ENCODE data around the gene UNC80.

The UNC80 gene

GRCh38 chr2:209806318-209806717 lies 34.7 kb downstream of the UNC80 start:
- H3K4me3 ChIP-seq (ENCODE audit: low read depth, low read length): no peak overlapping the region
- TF ChIP-seq, protein P1, sequence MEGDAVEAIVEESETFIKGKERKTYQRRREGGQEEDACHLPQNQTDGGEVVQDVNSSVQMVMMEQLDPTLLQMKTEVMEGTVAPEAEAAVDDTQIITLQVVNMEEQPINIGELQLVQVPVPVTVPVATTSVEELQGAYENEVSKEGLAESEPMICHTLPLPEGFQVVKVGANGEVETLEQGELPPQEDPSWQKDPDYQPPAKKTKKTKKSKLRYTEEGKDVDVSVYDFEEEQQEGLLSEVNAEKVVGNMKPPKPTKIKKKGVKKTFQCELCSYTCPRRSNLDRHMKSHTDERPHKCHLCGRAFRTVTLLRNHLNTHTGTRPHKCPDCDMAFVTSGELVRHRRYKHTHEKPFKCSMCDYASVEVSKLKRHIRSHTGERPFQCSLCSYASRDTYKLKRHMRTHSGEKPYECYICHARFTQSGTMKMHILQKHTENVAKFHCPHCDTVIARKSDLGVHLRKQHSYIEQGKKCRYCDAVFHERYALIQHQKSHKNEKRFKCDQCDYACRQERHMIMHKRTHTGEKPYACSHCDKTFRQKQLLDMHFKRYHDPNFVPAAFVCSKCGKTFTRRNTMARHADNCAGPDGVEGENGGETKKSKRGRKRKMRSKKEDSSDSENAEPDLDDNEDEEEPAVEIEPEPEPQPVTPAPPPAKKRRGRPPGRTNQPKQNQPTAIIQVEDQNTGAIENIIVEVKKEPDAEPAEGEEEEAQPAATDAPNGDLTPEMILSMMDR (IDR thresholded peaks at IDR 0.05; ENCODE audit: insufficient read depth, low read depth, low read length, missing control alignments): no peak
- DNase-seq (ENCODE audit: low read depth): no peak

- TF ChIP-seq, protein P1 (IDR thresholded peaks at IDR 0.05; ENCODE audit: insufficient read depth, low read depth, low read length, missing control alignments): no peak
- H3K4me3 ChIP-seq (ENCODE audit: low read depth, low read length): no peak overlapping the region
- no peak for DNase-seq (ENCODE audit: low read depth)
Measured at GRCh38 chr2:209808521-209808920, 36.9 kb downstream of the UNC80 start.

DNA sequence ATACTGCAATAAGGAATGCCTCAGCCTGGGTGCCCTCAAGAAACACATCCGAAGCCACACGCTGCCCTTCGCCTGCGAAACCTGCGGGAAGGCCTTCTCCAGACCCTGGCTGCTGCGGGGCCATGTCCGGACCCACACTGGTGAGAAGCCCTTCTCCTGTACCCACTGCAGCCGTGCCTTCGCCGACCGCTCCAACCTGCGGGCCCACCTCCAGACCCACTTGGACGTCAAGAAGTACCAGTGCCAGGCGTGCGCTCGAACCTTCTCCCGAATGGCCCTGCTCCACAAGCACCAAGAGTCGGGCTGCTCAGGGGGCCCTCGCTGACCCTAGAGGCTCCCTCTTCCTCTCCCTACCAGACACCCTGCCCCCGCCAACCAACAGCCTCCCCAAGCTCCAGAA lies 37.6 kb downstream of the UNC80 start:
- no peak overlapping the region for H3K4me3 ChIP-seq (ENCODE audit: low read depth, low read length)
- TF ChIP-seq, protein P1 (IDR thresholded peaks at IDR 0.05; ENCODE audit: insufficient read depth, low read depth, low read length, missing control alignments): no peak
- DNase-seq (ENCODE audit: low read depth): no peak

GRCh38 chr2:209817844-209818271 lies 46.2 kb downstream of the UNC80 start:
- DNase-seq (ENCODE audit: low read depth): no peak
- H3K4me3 ChIP-seq (ENCODE audit: low read depth, low read length): no peak overlapping the region
- TF ChIP-seq, protein P1 (IDR thresholded peaks at IDR 0.05; ENCODE audit: insufficient read depth, low read depth, low read length, missing control alignments): no peak

DNA sequence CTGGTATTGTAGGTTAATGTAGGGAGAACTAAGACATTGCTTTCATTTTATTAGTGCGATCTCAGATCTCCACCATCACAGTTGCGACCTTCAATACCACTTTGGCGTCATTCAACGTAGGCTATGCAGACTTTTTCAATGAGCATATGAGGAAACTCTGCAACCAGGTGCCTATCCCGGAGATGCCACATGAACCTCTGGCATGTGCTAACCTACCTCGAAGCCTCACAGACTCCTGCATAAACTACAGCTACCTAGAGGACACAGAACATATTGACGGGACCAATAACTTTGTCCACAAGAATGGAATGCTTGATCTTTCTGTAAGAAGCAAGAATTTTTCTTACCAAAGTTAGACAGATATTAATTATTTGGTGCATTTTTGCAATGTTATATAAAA lies 47.3 kb downstream of the UNC80 start:
- TF ChIP-seq, protein P1 (IDR thresholded peaks at IDR 0.05; ENCODE audit: insufficient read depth, low read depth, low read length, missing control alignments): no peak
- H3K4me3 ChIP-seq (ENCODE audit: low read depth, low read length): no peak overlapping the region
- DNase-seq (ENCODE audit: low read depth): no peak

- no peak for DNase-seq (ENCODE audit: low read depth)
- TF ChIP-seq, protein P1 (IDR thresholded peaks at IDR 0.05; ENCODE audit: insufficient read depth, low read depth, low read length, missing control alignments): no peak
Measured at GRCh38 chr2:209821806-209822205, 50.2 kb downstream of the UNC80 start.

GRCh38 chr2:209823484-209823883 lies 51.9 kb downstream of the UNC80 start:
- TF ChIP-seq, protein P1 (IDR thresholded peaks at IDR 0.05; ENCODE audit: insufficient read depth, low read depth, low read length, missing control alignments): no peak
- no peak for DNase-seq (ENCODE audit: low read depth)

More at GRCh38 chr2:209821806-209822205, 50.2 kb downstream of the UNC80 start:
- no peak overlapping the region for H3K4me3 ChIP-seq (ENCODE audit: low read depth, low read length)

More at GRCh38 chr2:209823484-209823883, 51.9 kb downstream of the UNC80 start:
- no peak overlapping the region for H3K4me3 ChIP-seq (ENCODE audit: low read depth, low read length)

All from GM12865 (cell line).